Head of caudate nucleus (tissue), 42 donors: ENCODE measurements around the gene DPH1.
"Not testable (repeated sequence)": the region's sequence is repeated elsewhere in the genome, so short reads cannot be mapped to it uniquely, and the experiment has no call there.

Source experiments
- DNase-seq, 42 donors: peaks; one replicate each; pipeline versions ENCODE4 v3.0.0 to v3.0.0-alpha.2; 2020 to 2021; ENCODE audit warnings: mixed read lengths in 7 of 42
- intact Hi-C: fragments of 100-400 bp; cut with DNase I; formaldehyde crosslinking; loops from one replicate; pipeline ENCODE4 v1.15.0; 2022

The DPH1 gene

DNA sequence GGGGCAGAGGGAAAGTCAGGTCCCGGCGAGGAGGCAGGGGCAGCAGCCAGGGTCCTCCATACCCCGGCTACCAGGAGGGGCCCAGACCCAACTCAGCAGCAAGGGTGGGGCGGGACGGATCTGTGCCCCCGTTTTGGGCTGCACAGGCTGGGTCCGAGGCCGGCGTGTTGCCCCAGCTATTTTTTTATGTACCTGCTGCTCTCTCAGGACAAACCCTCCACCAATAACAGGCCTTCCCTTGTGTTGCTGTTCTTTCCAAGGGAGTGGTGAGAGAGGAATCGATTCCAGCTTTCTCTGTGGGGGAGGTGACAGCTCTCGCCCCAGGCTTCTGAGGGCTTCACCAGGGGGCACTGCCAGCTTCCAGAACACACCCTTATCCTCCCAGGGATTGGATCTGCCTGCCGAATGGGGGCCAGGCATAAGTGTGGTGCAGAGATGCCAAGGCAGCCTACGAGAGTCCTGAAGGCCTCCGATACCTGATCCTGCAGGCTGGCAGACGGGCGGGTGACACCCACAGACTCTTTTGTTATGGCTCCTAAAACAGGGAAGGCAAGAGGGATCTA, 27.1 kb upstream of the DPH1 start:
- intact Hi-C loops: no loop called here
- DNase-seq: peak in 23 of 42 donors; percentile 28 to 80 (median 54)

DNA sequence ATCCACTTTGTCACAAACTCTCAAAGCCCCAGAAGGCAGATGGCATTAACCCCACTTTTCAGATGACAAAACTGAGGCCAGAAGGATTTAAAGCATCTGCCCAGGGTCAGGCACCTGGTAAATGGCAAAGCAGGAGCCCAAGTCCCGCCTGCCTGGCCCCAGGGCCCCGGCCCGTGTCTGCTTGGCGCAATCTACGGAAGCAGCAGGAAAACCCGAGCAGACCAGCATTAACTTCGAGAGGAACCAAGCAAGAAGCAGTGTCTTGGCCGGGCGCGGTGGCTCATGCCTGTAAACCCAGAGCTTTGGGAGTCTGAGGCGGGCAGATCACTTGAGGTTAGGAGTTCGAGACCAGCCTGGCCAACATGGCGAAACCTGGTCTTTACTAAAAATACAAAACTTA, 26.4 kb upstream of the DPH1 start:
- intact Hi-C loops: no loop called here
- DNase-seq: no peak

DNA sequence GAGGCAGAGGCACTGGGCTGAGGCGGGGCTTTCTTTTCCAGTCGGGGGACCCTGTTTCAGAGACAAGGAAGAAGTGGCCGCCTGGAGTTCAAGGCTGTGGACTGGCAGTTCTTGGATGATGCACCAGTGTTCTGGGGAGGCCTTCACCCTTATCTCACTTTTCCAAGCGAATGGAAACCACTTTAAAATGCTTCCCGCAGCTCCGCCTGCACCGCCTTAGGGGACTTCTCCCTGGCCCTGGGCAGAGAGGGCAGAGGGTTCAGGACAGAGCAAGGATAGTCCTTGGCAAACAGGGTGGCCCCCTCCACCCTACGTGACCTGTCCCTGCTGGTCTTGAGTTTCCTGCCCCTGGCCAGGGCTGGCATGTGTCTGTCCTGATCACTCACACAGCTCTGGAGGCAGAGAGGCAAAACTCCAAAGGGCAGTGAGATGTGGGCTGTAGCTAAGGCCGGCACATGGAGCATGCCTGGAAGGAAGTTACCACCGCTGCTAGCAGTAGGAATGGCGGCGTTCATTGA, 25.5 kb upstream of the DPH1 start:
- intact Hi-C loops: no loop called here
- no peak for DNase-seq

DNA sequence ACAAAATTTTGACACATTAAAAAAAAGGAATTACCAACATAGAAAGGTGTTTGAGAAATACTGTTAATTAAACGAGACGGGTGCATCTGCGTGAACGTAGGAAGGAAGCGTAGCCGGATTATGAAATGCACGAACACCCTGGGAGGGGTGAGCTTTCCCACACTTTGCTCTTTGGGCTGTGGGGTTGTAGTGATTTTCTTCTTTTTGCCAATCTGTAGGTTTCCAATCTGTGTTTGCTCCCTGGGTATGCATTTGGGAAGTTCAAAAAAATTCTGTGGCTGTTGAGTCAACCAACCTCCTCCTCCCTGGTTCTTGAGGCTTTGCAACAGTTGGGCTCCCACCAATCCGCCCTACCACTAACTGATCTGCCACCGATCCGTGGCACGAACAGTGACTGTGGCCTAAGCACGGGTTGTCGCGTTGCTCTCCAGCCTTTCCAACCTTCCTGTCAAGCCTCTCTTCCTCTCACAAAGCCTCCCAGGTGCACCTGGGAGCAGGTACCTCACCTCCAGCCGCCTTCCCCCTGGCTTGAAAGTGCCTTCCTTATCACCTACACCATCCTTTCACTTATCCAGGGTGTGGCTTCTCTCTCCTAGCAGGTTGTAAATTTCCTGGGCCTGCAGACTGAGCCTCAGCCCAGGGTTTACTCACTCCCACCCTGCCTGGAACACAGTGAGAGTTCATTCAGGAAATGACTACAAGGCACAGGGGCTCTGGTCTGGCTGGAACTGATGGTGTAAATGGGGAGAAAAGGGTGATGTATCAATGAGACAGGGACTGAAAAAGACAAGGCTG, 21.4 kb upstream of the DPH1 start:
- peak in 4 of 42 donors; percentile 32 to 72 (median 50) for DNase-seq
- intact Hi-C loops: no loop called here

DNA sequence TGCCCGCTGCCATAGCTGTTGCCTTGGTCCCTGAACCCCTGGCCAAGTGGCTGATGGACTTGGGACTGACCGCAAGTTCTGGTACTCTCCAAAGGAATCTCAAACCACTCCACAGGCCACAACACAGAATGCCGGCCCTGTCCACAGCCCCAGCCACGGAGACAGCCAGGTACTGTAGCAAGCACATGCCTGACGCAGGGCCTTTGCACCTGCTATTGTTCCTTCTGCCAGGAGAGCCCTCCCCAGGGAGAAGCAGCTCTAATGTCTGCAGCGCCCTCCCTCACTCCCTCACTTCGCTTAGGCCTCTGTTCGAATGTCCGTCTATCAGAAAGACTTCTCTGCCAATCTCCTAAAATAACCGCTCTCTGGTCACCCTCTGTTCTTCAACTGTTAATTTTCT, 20.2 kb upstream of the DPH1 start:
- DNase-seq: no peak
- intact Hi-C loops: no loop called here

DNA sequence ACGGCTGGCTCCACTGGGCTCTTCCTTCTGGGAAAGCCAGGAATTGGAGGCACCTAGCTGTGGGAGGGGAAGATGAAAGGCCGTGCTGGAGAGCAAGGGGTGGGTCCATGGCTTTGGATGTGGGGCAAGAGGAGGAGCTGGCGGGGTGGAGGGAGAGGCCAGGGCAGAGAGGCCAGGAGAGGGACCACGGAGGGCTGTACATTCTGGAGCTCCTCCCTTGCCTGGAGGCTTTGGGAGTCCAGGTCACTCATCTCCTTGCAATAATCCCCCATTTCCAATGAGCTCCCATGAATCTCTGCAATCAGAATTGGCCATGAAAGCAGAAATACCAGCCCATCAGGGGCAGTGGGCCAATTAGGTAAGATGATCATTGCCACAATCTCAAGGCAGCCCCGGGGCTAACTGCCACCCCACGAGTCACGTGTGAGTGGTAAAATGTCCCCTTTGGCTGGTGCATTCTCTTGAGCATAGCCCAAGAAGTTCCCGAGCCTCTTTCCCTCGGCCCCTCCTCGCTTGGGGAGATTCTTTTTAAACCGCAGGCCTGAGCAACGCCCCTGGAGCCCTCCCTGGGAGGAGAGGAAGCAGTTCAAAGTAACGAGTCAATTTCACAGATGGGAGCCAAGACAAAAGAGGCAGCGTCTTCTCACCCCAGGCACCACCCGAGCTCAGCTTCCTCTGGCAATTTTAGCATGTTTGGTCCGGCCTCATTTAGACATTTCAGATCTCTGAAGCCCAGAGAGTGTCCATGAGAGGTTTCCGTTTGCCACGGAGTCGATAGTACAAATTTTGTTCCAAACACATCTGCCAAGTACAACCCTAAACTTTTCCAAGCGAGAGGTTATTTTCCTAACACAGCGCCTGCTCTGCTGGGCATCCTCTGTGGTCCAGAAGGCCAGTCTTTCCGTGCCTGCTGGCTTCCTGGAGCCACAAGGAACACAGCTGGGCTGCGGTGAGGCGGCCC, 18.3 kb upstream of the DPH1 start:
- intact Hi-C loops: no loop called here
- no peak for DNase-seq

DNA sequence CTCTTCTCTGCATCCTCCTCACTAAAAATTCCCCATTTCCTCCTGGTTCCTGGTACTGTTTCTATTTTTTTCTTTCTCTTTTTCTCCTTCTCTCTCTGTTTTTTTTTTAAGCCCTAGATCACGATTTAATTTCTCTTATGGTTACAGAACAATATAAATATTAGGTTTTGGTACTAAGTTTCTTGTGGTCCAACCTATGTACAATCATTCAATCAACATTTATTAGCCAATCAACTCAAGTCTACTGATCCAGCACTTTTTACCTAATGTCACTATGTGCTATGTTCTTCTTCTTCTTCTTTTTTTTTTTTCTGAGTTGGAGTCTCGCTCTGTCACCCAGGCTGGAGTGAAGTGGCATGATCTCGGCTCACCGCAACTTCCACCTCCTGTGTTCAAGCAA, 17.5 kb upstream of the DPH1 start:
- DNase-seq: no peak
- intact Hi-C loops: no loop called here

DNA sequence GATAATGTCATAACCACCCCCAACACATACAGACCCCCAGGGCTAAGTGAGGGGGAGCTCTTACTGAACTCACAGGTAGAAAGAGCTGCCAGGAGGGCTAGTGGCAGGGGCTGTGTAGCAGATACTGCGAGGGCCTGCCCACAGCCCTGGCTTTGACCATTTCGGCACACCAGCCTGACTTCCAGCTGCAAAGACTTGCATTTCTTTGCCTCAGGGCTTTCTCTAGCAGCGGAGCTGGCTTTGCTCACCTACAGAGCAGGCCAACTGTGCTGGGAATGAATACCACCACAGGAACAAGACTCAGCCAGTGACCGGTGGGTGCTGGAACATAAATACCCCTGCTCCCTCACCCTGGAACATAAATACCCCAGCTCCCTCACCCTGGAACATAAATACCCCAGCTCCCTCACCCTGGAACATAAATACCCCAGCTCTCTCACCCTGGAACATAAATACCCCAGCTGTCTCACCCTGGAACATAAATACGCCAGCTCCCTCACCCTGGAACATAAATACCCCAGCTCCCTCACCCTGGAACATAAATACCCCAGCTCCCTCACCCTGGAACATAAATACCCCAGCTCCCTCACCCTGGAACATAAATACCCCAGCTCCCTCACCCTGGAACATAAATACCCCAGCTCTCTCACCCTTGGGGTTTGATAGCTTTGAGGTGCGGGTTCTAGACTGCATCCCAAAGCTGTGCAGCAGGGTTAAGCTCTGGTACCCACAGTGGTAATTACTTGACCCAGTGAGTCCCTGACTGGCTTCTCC, 16.5 kb upstream of the DPH1 start:
- intact Hi-C loops, DNase-seq: not testable (repeated sequence)

DNA sequence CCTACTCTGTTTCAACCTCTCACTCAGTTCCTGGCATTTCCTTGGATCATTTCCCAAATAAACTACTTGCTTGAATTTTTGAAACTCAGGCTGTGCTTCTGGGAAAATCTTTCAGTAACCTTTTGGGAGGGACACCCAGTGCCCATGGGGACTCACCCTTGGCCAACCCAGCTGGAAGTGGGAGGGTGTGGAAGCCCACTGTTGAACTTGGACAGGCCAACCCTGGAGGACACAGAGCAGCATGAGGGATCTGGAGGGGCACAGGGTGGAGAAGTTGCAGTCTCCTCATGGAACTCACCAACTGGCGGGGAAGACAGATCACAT, 16.0 kb upstream of the DPH1 start:
- no peak for DNase-seq
- intact Hi-C loops: no loop called here

DNA sequence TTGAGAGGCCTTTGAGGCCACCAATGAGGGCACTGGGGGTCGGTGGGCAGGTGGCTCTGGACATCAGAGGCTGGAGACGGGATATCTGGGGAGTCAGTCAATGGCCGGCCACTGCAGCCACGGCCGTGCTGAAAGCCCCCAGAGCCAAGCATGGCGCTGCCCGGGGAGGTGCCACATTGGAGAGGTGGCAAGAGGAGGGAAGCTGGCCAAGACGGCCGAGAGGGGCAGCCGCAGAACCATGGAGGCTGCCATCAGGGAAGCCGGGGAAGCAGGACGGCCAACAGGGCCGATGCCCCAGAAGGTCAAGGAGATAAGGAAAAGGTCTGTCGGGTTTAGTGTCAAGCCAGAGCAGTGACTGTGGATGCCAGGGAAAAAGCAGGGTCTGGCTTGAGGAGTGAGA, 14.6 kb upstream of the DPH1 start:
- DNase-seq: no peak

DNA sequence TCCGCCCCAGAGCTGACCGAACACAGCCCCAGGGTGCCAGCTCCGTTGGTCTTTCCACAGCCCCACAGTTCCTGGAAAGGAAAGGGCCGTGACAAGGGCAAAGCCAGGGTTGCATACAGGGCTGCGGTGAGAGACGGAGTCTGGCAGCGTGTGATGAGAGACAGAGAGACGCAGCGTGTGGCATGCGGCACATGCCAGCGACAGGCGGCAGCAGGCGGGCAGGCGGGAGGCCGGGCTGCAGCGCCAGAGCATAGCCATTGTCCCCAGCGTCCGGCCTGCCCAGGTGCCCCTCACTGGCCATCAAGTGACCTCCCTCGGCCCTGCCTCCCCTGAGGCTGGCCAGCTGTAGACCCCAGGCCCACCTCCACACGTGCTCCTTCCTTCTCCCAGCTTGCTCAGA, 13.5 kb upstream of the DPH1 start:
- intact Hi-C loops: no loop called here
- DNase-seq: no peak

More for the DNA sequence above, 14.6 kb upstream of the DPH1 start:
- intact Hi-C loops: no loop called here

DNA sequence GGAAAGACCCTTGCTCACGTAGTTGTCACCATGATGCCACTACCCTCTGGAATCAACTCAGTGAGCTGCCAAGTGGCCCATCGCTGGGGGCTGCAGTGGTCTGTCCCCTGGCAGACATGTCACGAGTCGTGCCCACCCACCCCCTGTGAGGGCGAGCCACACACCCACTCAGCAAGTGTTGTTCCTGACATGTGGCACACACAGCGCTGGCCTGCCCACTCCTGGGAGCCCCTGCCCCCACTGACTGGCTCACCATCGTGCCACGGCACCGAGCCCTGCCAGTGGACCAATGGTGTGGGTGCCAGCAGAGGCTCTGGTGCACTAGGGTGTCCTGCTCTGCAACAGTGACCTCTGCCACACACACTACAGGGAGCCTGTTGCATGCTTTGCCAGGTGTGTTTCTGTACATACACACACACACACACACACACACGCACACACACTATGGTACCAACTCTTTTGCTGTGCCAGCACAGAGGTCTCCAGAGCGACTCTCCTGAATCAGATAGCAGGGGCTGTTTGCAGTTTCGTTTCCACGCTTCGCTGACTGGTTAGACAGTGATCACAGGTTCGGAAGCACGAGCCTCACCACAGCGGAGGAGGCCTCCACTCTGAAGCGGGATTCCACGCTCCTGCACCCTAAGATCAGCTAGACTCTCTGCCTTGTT, 12.5 kb upstream of the DPH1 start:
- peak in 16 of 42 donors; percentile 32 to 78 (median 66) for DNase-seq
- intact Hi-C loops: no loop called here

DNA sequence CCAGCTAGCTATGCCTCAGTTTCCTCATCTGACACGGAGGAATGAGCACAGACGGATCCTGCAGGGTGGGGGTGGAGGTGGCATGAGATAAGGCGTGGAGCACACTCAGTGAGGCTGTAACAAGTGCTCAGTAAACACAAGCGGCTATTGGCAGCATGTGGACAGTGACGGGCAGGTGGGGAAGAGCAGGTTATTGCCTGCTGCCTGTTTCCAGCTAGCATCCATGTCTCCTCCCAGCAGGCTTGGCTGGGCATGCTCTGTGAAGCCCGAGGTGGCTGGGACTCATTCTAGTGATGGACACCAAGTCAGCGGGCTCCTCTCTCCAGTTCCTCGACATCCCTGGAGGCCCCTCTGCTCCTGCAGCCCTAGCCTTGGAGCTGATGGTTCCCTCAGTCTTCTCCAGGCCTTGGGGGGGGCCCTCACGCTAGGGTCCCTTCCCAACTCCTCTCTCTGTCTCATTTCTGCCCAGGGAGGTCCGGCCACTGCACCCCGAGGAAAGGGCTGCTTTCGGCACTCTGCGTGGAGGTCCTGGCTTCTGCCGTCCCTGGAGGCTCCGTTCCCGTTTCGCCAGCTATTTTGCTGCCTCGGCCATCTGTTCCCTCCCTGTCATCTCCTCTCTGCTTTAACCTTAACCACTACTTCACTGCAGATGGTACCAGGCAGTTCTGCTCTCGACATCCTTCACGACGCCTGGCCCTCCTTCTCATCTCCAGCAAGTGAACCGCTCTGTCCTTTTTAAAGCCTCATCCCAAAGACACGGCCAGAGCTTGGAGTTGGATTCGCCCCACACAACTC, 11.0 kb upstream of the DPH1 start:
- intact Hi-C loops: no loop called here
- DNase-seq: no peak

DNA sequence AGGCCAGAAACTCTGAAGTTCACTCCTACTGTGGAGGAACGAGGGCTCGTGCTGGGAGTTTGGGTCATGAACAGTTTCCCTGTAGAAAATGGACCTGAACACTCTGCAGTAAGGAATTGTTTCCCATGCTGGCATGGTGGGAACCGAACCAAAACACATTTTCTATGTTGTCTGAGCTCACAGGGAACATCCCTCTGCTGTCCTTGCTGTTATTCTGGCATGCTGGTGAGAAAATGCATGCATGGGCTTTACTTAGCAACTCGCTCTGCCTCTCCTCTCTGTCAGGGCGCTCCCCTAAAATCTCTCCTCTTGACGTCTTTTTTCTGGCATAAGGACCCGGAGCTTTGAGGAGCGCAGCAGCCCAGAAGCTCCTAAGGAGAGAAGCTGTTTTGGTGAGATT, 10.2 kb upstream of the DPH1 start:
- intact Hi-C loops: no loop called here
- no peak for DNase-seq

DNA sequence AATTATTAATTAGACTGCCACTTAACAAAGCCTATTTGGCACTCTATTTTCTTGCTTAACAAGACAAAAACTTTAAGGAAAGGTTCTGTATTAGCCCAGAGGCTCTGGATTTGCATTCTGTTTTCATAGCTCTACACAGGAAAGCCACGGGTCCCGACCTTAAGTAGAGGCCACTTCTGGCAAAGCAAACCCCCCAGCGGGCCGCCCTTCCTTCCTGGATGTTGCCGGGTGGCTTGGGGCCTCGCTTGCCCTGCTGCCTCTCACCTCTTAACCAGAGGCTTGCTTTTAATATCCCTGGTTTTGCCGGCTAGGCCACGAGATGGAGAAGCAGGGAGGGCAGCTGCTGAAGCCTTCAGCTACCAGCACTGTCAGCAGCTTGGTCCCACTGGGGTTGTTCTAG, 9.2 kb upstream of the DPH1 start:
- intact Hi-C loops: no loop called here
- no peak for DNase-seq

DNA sequence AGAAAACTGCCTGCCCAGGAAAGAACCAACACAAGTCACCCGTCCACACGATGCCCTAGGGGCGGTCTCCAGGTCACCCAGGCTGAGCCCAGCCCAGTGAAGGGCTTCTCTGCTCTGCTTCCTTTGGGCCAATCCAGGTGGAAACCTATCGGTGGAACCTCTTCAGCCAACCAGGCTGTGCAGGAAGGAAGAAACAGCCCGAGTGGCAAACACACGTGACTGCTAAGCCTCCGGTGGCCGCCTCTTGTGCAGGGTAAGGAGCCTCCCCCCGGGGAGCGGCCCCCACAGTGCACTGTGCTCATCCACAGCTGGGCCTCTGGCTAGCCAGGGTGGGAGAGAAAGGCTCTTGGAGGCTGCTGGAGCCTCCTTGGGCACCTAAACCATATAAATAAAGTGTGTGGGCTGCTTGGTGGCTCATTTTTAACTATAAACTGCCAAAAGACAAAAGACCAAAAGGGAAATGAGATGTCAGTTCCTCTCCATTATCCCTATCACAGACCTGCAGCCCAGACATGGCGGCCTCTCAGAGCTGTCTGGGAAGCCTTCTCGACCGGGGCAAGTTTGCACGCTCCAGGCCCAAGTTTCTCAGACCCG, 7.2 kb upstream of the DPH1 start:
- DNase-seq: no peak
- intact Hi-C loops: no loop called here

DNA sequence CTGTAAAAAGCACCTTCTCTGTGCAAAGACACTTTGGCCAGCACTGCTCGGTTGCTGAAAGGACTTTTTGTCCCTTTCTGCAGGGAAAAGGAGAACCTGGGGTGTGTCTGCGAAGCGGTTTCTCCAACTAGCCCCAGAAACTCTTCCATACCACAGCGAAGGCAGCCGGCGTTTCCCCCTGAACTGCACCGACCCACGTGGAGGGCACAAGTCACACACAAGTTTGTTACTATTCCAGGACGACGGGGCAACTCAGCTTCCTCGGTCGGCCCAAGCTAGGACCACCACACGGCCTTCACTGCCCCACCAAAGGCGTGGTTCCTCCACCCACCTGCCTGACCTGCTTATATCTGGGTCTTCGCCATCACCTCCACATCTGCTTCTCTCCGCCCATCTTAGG, 6.7 kb upstream of the DPH1 start:
- intact Hi-C loops: no loop called here
- no peak for DNase-seq
